Small intestine (tissue), 4 donors: ENCODE data around the gene CDK4. TPM values are rescaled to one million over a fixed set of nuclear protein-coding genes. Genes with fewer than 3 reads are reported as not detected.

Source experiments
- polyA plus RNA-seq, 4 donors: library from polyadenylated mRNA; stranded (reverse) in 3 of 4; unstranded in 1 of 4; fragments of 200-250 nt in 3 of 4; fragments of 120-200 nt in 1 of 4; gene quantifications; one replicate each; pipeline versions ENCODE4 v1.2.1 to v1.2.3, GENCODE V29; 2013
- donor health status: healthy with polysubstance abuse.
- donor health status: Bipolar disorder and iron deficiency.
- donor health status: healthy.

CDK4 gene
- polyA plus RNA-seq, 4 donors: 13.2 to 225 (median 70.2) TPM

Other genes with a start within 250 kb of the CDK4 start
- 100 to 1,000 TPM in 1 of 4 donors, 10 to 100 TPM in 3; 41.1 to 105 (median 46.9) TPM for gene DDIT3, start 231.8 kb downstream of the CDK4 start, polyA plus RNA-seq
- gene MBD6, start 229.5 kb downstream of the CDK4 start, polyA plus RNA-seq: 10 to 100 TPM; 20.5 to 72.0 (median 36.5) TPM
- gene DCTN2, start 205.1 kb downstream of the CDK4 start, polyA plus RNA-seq: 100 to 1,000 TPM; 112 to 224 (median 145) TPM
- 1 to 10 TPM in 1 of 4 donors, under 1 TPM in 2, not detected in 1; 0.27 to 8.4 (median 0.83) TPM for gene KIF5A, start 202.3 kb downstream of the CDK4 start, polyA plus RNA-seq
- gene PIP4K2C, start 161.1 kb downstream of the CDK4 start, polyA plus RNA-seq: 10 to 100 TPM; 16.1 to 26.4 (median 17.8) TPM
- 10 to 100 TPM in 1 of 4 donors, 1 to 10 TPM in 2, not detected in 1; 5.4 to 12.5 (median 9.9) TPM for gene DTX3, start 147.5 kb downstream of the CDK4 start, polyA plus RNA-seq
- 10 to 100 TPM in 1 of 4 donors, 1 to 10 TPM in 2, not detected in 1; 4.6 to 11.8 (median 6.0) TPM for gene ARHGEF25, start 140.9 kb downstream of the CDK4 start, polyA plus RNA-seq
- gene B4GALNT1, start 119.1 kb downstream of the CDK4 start, polyA plus RNA-seq: 1 to 10 TPM in 1 of 4 donors, under 1 TPM in 2, not detected in 1; 0.27 to 2.1 (median 0.95) TPM
- gene OS9, start 58.2 kb downstream of the CDK4 start, polyA plus RNA-seq: 100 to 1,000 TPM; 148 to 307 (median 200) TPM
- gene AGAP2, start 13.6 kb downstream of the CDK4 start, polyA plus RNA-seq: 1 to 10 TPM in 2 of 4 donors, under 1 TPM in 2; 0.67 to 1.8 (median 0.92) TPM
- gene TSPAN31, start 7.3 kb downstream of the CDK4 start, polyA plus RNA-seq: 10 to 100 TPM; 13.2 to 62.8 (median 24.5) TPM
- 10 to 100 TPM in 2 of 4 donors, 1 to 10 TPM in 2; 8.4 to 29.2 (median 11.4) TPM for gene MARCHF9, start 2.8 kb upstream of the CDK4 start, polyA plus RNA-seq
- 1 to 10 TPM in 3 of 4 donors, under 1 TPM in 1; 0.27 to 1.7 (median 1.2) TPM for gene CYP27B1, start 14.8 kb upstream of the CDK4 start, polyA plus RNA-seq
- 10 to 100 TPM in 2 of 4 donors, 1 to 10 TPM in 2; 2.2 to 21.9 (median 11.6) TPM for gene METTL1, start 19.8 kb upstream of the CDK4 start, polyA plus RNA-seq
- gene EEF1AKMT3, start 20.3 kb upstream of the CDK4 start, polyA plus RNA-seq: 1 to 10 TPM in 3 of 4 donors, under 1 TPM in 1; 0.22 to 7.1 (median 2.7) TPM
- 10 to 100 TPM; 22.4 to 52.4 (median 35.4) TPM for gene TSFM, start 30.5 kb upstream of the CDK4 start, polyA plus RNA-seq
- gene AVIL, start 66.4 kb upstream of the CDK4 start, polyA plus RNA-seq: 10 to 100 TPM in 3 of 4 donors, 1 to 10 TPM in 1; 8.2 to 16.5 (median 14.8) TPM
- 100 to 1,000 TPM in 1 of 4 donors, 10 to 100 TPM in 3; 35.1 to 143 (median 51.8) TPM for gene CTDSP2, start 94.4 kb upstream of the CDK4 start, polyA plus RNA-seq
- 10 to 100 TPM in 2 of 4 donors, 1 to 10 TPM in 2; 5.4 to 15.4 (median 9.8) TPM for gene ATP23, start 189.3 kb upstream of the CDK4 start, polyA plus RNA-seq